ENCODE results near the gene ZNF618. TPM values are rescaled to one million over a fixed set of nuclear protein-coding genes. Genes with fewer than 3 reads are reported as not detected.

The ZNF618 gene
- total RNA-seq, 2 experiments from 2014 or later, result not detected

GRCh38 chr9:114093761-114094505 lies 217.8 kb downstream of the ZNF618 start:
- Histone ChIP-seq H3K9me3 (ENCODE audit: low read length) (no peaks in the 10 kb centered on the region), H3K4me2 (ENCODE audit: low read length) (no peak overlapping the region), H3K79me2 (ENCODE audit: insufficient read depth, low read depth, low read length) (no peaks in the 10 kb centered on the region), H3K27ac (ENCODE audit: low read depth, low read length, poor library complexity, severe bottlenecking) (no peak overlapping the region), H3K4me3 (ENCODE audit: low read depth, low read length, poor library complexity, severe bottlenecking) (no peak overlapping the region), H3K36me3 (ENCODE audit: insufficient read depth, low read length) (no peaks in the 10 kb centered on the region), H4K20me1 (ENCODE audit: insufficient read depth, low read length) (no peaks in the 10 kb centered on the region), H3K4me1 (ENCODE audit: insufficient read depth, low read length, poor library complexity, severe bottlenecking) (no peaks in the 10 kb centered on the region), H2AFZ (ENCODE audit: low read length) (no peak overlapping the region), H3K9me2 (ENCODE audit: insufficient read depth, low read length) (no peaks in the 10 kb centered on the region)
- DNase-seq (ENCODE audit: low spot score), result no peak
- intact Hi-C loops (cut with micrococcal nuclease; ENCODE audit: unreplicated experiment), result no loop called here
- TF ChIP-seq CTCF (conservative IDR thresholded peaks at IDR 0.05; ENCODE audit: low read length) (no peak), EZH2phosphoT487 (IDR thresholded peaks at IDR 0.05; ENCODE audit: borderline replicate concordance, low read depth, low read length) (no peak)
- ChIA-PET CTCF (ENCODE audit: unreplicated experiment) (no interaction called here), POLR2A (no interaction called here)
- no TSS peak for BruUV-seq (replicated peaks)

GRCh38 chr9:114094971-114095370 lies 218.9 kb downstream of the ZNF618 start:
- Histone ChIP-seq H3K36me3 (ENCODE audit: insufficient read depth, low read length) (no peaks in the 10 kb centered on the region), H3K4me1 (ENCODE audit: insufficient read depth, low read length, poor library complexity, severe bottlenecking) (no peaks in the 10 kb centered on the region), H3K4me2 (ENCODE audit: low read length) (no peak overlapping the region), H2AFZ (ENCODE audit: low read length) (no peak overlapping the region), H3K4me3 (ENCODE audit: low read depth, low read length, poor library complexity, severe bottlenecking) (no peak overlapping the region), H3K9me3 (ENCODE audit: low read length) (no peaks in the 10 kb centered on the region), H4K20me1 (ENCODE audit: insufficient read depth, low read length) (no peaks in the 10 kb centered on the region), H3K27ac (ENCODE audit: low read depth, low read length, poor library complexity, severe bottlenecking) (no peak overlapping the region), H3K9me2 (ENCODE audit: insufficient read depth, low read length) (no peaks in the 10 kb centered on the region), H3K79me2 (ENCODE audit: insufficient read depth, low read depth, low read length) (no peaks in the 10 kb centered on the region)
- POLR2A ChIA-PET, result no interaction called here
- no peak for TF ChIP-seq CTCF (conservative IDR thresholded peaks at IDR 0.05; ENCODE audit: low read length)
- TF ChIP-seq EZH2phosphoT487 (IDR thresholded peaks at IDR 0.05; ENCODE audit: borderline replicate concordance, low read depth, low read length), result no peak
- CTCF ChIA-PET (ENCODE audit: unreplicated experiment), result no interaction called here
- DNase-seq (ENCODE audit: low spot score), result no peak
- intact Hi-C loops (cut with micrococcal nuclease; ENCODE audit: unreplicated experiment), result no loop called here
- BruUV-seq (replicated peaks), result no TSS peak

- BruUV-seq (replicated peaks), result no TSS peak
- H3K4me2 ChIP-seq (ENCODE audit: low read length), result no peak overlapping the region
- CTCF ChIA-PET (ENCODE audit: unreplicated experiment), result no interaction called here
- no peaks in the 10 kb centered on the region for H3K79me2 ChIP-seq (ENCODE audit: insufficient read depth, low read depth, low read length)
- H3K4me1 ChIP-seq (ENCODE audit: insufficient read depth, low read length, poor library complexity, severe bottlenecking), result no peaks in the 10 kb centered on the region
- TF ChIP-seq EZH2phosphoT487 (IDR thresholded peaks at IDR 0.05; ENCODE audit: borderline replicate concordance, low read depth, low read length) (no peak), CTCF (conservative IDR thresholded peaks at IDR 0.05; ENCODE audit: low read length) (peak; percentile 45; the same call in 1 of the 2 replicates)
- intact Hi-C loops (cut with micrococcal nuclease; ENCODE audit: unreplicated experiment), result no loop called here
- no peaks in the 10 kb centered on the region for H3K9me2 ChIP-seq (ENCODE audit: insufficient read depth, low read length)
- no peaks in the 10 kb centered on the region for H3K36me3 ChIP-seq (ENCODE audit: insufficient read depth, low read length)
- no peak for DNase-seq (ENCODE audit: low spot score)
- H2AFZ ChIP-seq (ENCODE audit: low read length), result no peak overlapping the region
- no peak overlapping the region for H3K4me3 ChIP-seq (ENCODE audit: low read depth, low read length, poor library complexity, severe bottlenecking)
- no peaks in the 10 kb centered on the region for H3K9me3 ChIP-seq (ENCODE audit: low read length)
- H3K27ac ChIP-seq (ENCODE audit: low read depth, low read length, poor library complexity, severe bottlenecking), result no peak overlapping the region
- POLR2A ChIA-PET, result no interaction called here
- H4K20me1 ChIP-seq (ENCODE audit: insufficient read depth, low read length), result no peaks in the 10 kb centered on the region
Observed at GRCh38 chr9:114096041-114096511, 220.0 kb downstream of the ZNF618 start.
